ENCODE data around the gene CYP20A1.
"Not testable (repeated sequence)": the region's sequence is repeated elsewhere in the genome, so short reads cannot be mapped to it uniquely, and the experiment has no call there.

CYP20A1 gene

GRCh38 chr2:203328760-203329540 lies 90.1 kb downstream of the CYP20A1 start:
- no peak for DNase-seq (ENCODE audit: low spot score)
- no peak for TF ChIP-seq CTCF (IDR thresholded peaks at IDR 0.05; ENCODE audit: extremely low read depth, insufficient read depth, missing control alignments)
- in situ Hi-C loops (cut with MboI; ENCODE audit: low pct_unique_long_range_greater_than_20kb, low sequenced_read_pairs, unreplicated experiment), result no loop called here

- no peak for TF ChIP-seq CTCF (IDR thresholded peaks at IDR 0.05; ENCODE audit: extremely low read depth, insufficient read depth, missing control alignments)
- DNase-seq (ENCODE audit: low spot score), result no peak
- in situ Hi-C loops (cut with MboI; ENCODE audit: low pct_unique_long_range_greater_than_20kb, low sequenced_read_pairs, unreplicated experiment), result no loop called here
Observed at GRCh38 chr2:203330434-203330833, 91.6 kb downstream of the CYP20A1 start.

GRCh38 chr2:203338322-203338721 lies 99.5 kb downstream of the CYP20A1 start:
- TF ChIP-seq CTCF (IDR thresholded peaks at IDR 0.05; ENCODE audit: extremely low read depth, insufficient read depth, missing control alignments), result no peak

GRCh38 chr2:203340791-203341487 lies 102.1 kb downstream of the CYP20A1 start:
- in situ Hi-C loops (cut with MboI; ENCODE audit: low pct_unique_long_range_greater_than_20kb, low sequenced_read_pairs, unreplicated experiment), result no loop called here
- DNase-seq (ENCODE audit: low spot score), result no peak
- no peak for TF ChIP-seq CTCF (IDR thresholded peaks at IDR 0.05; ENCODE audit: extremely low read depth, insufficient read depth, missing control alignments)

More at GRCh38 chr2:203338322-203338721, 99.5 kb downstream of the CYP20A1 start:
- no peak for DNase-seq (ENCODE audit: low spot score)
- in situ Hi-C loops (cut with MboI; ENCODE audit: low pct_unique_long_range_greater_than_20kb, low sequenced_read_pairs, unreplicated experiment), result no loop called here

- in situ Hi-C loops (cut with MboI; ENCODE audit: low pct_unique_long_range_greater_than_20kb, low sequenced_read_pairs, unreplicated experiment), result no loop called here
- DNase-seq (ENCODE audit: low spot score), result no peak
- no peak for TF ChIP-seq CTCF (IDR thresholded peaks at IDR 0.05; ENCODE audit: extremely low read depth, insufficient read depth, missing control alignments)
Observed at GRCh38 chr2:203341741-203342310, 103.0 kb downstream of the CYP20A1 start.

GRCh38 chr2:203342374-203342773 lies 103.6 kb downstream of the CYP20A1 start:
- in situ Hi-C loops (cut with MboI; ENCODE audit: low pct_unique_long_range_greater_than_20kb, low sequenced_read_pairs, unreplicated experiment); DNase-seq (ENCODE audit: low spot score): not testable (repeated sequence)

- no peak for DNase-seq (ENCODE audit: low spot score)
- in situ Hi-C loops (cut with MboI; ENCODE audit: low pct_unique_long_range_greater_than_20kb, low sequenced_read_pairs, unreplicated experiment), result no loop called here
- no peak for TF ChIP-seq CTCF (IDR thresholded peaks at IDR 0.05; ENCODE audit: extremely low read depth, insufficient read depth, missing control alignments)
Observed at GRCh38 chr2:203344667-203345066, 105.8 kb downstream of the CYP20A1 start.

Measured in GM13977 (cell line).